ENCODE results near the gene RAB29.

DNA sequence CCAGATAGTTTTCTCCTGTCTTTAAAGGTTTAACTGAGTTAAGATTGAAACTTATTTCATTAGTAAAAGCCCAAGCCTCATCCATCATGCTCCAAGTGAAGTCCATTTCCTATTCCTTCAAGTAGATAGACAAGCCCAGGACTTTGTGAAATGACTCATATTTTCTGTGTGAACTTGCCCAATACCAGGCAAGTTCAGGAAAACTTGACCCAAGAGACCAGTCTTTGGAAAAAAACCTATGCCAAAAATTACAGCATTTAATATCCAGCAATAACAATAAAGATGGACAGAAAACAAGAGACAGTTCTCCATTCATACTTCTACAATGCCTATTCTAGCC lies 405 bp upstream of the RAB29 start:
- peak; percentile 30 for TF ChIP-seq POLR2AphosphoS5 (IDR thresholded peaks at IDR 0.05)
- TF ChIP-seq POLR2A (IDR thresholded peaks at IDR 0.05): no peak
- TF ChIP-seq EP300 (IDR thresholded peaks at IDR 0.05): no peak
- TF ChIP-seq, protein P1, sequence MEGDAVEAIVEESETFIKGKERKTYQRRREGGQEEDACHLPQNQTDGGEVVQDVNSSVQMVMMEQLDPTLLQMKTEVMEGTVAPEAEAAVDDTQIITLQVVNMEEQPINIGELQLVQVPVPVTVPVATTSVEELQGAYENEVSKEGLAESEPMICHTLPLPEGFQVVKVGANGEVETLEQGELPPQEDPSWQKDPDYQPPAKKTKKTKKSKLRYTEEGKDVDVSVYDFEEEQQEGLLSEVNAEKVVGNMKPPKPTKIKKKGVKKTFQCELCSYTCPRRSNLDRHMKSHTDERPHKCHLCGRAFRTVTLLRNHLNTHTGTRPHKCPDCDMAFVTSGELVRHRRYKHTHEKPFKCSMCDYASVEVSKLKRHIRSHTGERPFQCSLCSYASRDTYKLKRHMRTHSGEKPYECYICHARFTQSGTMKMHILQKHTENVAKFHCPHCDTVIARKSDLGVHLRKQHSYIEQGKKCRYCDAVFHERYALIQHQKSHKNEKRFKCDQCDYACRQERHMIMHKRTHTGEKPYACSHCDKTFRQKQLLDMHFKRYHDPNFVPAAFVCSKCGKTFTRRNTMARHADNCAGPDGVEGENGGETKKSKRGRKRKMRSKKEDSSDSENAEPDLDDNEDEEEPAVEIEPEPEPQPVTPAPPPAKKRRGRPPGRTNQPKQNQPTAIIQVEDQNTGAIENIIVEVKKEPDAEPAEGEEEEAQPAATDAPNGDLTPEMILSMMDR (IDR thresholded peaks at IDR 0.05): no peak

Measured in gastroesophageal sphincter (tissue), 3 donors.